ENCODE measurements around the gene MNAT1. TPM values are rescaled to one million over a fixed set of nuclear protein-coding genes. Genes with fewer than 3 reads are reported as not detected.

Gene MNAT1
- total RNA-seq, 4 donors from 2014 or later, result 4.2 to 30.3 (median 17.8) TPM

GRCh38 chr14:60800409-60800808 is 65.8 kb downstream of the MNAT1 start:
- intact Hi-C loops (cut with DNase I; ENCODE audit: low total_unique reads) (no loop called here), in situ Hi-C loops (cut with MboI; ENCODE audit: low pct_ligation_motif_present in 1 of 4, low pct_unique_long_range_greater_than_20kb in 1 of 4, low sequenced_read_pairs in 3 of 4) (no loop called here)
- TF ChIP-seq POLR2A (IDR thresholded peaks at IDR 0.05), result no peak
- no peaks in the 10 kb centered on the region for H3K27me3 ChIP-seq
- no peak overlapping the region for H3K27ac ChIP-seq
- DNase-seq, result no peak
- H3K4me3 ChIP-seq, result no peak overlapping the region
- no peaks in the 10 kb centered on the region for H3K4me1 ChIP-seq
- no peaks in the 10 kb centered on the region for H3K36me3 ChIP-seq
- H3K9me3 ChIP-seq, result no peaks in the 10 kb centered on the region
- 92 to 100% methylated on average over 2 of the region's 2 CpGs for WGBS, 2 donors (ENCODE audit: low coverage in 1 of 2)

- TF ChIP-seq CTCF (IDR thresholded peaks at IDR 0.05), result no peak
- no peak for TF ChIP-seq POLR2AphosphoS5 (IDR thresholded peaks at IDR 0.05)
- TF ChIP-seq EP300 (IDR thresholded peaks at IDR 0.05; ENCODE audit: low read depth), result no peak
- no peak for TF ChIP-seq POLR2A (IDR thresholded peaks at IDR 0.05)
- Histone ChIP-seq H3K27me3 (no peaks in the 10 kb centered on the region), H3K4me1 (no peaks in the 10 kb centered on the region), H3K27ac (no peak overlapping the region), H3K36me3 (no peaks in the 10 kb centered on the region), H3K9me3 (no peaks in the 10 kb centered on the region), H3K4me3 (no peak overlapping the region)
- in situ Hi-C loops (cut with MboI; ENCODE audit: low pct_ligation_motif_present in 1 of 4, low pct_unique_long_range_greater_than_20kb in 1 of 4, low sequenced_read_pairs in 3 of 4) (no loop called here), intact Hi-C loops (cut with DNase I; ENCODE audit: low total_unique reads) (no loop called here)
- no peak for DNase-seq
- 73 to 78% methylated on average over 1 of the region's 1 CpG for WGBS, 2 donors (ENCODE audit: low coverage in 1 of 2)
Measured at GRCh38 chr14:60803871-60804270, 69.3 kb downstream of the MNAT1 start.

- H3K36me3 ChIP-seq, result no peaks in the 10 kb centered on the region
- H3K27me3 ChIP-seq, result no peaks in the 10 kb centered on the region
- no peak for DNase-seq
- no peaks in the 10 kb centered on the region for H3K9me3 ChIP-seq
- TF ChIP-seq EP300 (IDR thresholded peaks at IDR 0.05; ENCODE audit: low read depth), result no peak
- no peak for TF ChIP-seq CTCF (IDR thresholded peaks at IDR 0.05)
- no peak for TF ChIP-seq POLR2AphosphoS5 (IDR thresholded peaks at IDR 0.05)
- no peak for TF ChIP-seq POLR2A (IDR thresholded peaks at IDR 0.05)
- no peak overlapping the region for H3K27ac ChIP-seq
- H3K4me1 ChIP-seq, result no peaks in the 10 kb centered on the region
- intact Hi-C loops (cut with DNase I; ENCODE audit: low total_unique reads), result no loop called here
- in situ Hi-C loops (cut with MboI; ENCODE audit: low pct_ligation_motif_present in 1 of 4, low pct_unique_long_range_greater_than_20kb in 1 of 4, low sequenced_read_pairs in 3 of 4), result no loop called here
- WGBS, 2 donors (ENCODE audit: low coverage in 1 of 2), result 100% methylated on average over 1 of the region's 1 CpG
- H3K4me3 ChIP-seq, result no peak overlapping the region
Measured at GRCh38 chr14:60805841-60806430, 71.4 kb downstream of the MNAT1 start.

GRCh38 chr14:60807247-60807646 is 72.7 kb downstream of the MNAT1 start:
- no peaks in the 10 kb centered on the region for H3K27me3 ChIP-seq
- no peaks in the 10 kb centered on the region for H3K36me3 ChIP-seq
- 88 to 97% methylated on average over 2 of the region's 2 CpGs for WGBS, 2 donors (ENCODE audit: low coverage in 1 of 2)
- intact Hi-C loops (cut with DNase I; ENCODE audit: low total_unique reads), result no loop called here
- in situ Hi-C loops (cut with MboI; ENCODE audit: low pct_ligation_motif_present in 1 of 4, low pct_unique_long_range_greater_than_20kb in 1 of 4, low sequenced_read_pairs in 3 of 4), result no loop called here
- TF ChIP-seq CTCF (IDR thresholded peaks at IDR 0.05) (no peak), POLR2AphosphoS5 (IDR thresholded peaks at IDR 0.05) (no peak), POLR2A (IDR thresholded peaks at IDR 0.05) (no peak), EP300 (IDR thresholded peaks at IDR 0.05; ENCODE audit: low read depth) (no peak)
- no peaks in the 10 kb centered on the region for H3K9me3 ChIP-seq
- H3K27ac ChIP-seq, result no peak overlapping the region
- DNase-seq, result no peak
- no peaks in the 10 kb centered on the region for H3K4me1 ChIP-seq
- H3K4me3 ChIP-seq, result no peak overlapping the region

- Histone ChIP-seq H3K27me3 (no peaks in the 10 kb centered on the region), H3K4me3 (no peak overlapping the region), H3K9me3 (no peaks in the 10 kb centered on the region), H3K4me1 (no peaks in the 10 kb centered on the region), H3K36me3 (no peaks in the 10 kb centered on the region), H3K27ac (no peak overlapping the region)
- in situ Hi-C loops (cut with MboI; ENCODE audit: low pct_ligation_motif_present in 1 of 4, low pct_unique_long_range_greater_than_20kb in 1 of 4, low sequenced_read_pairs in 3 of 4), result no loop called here
- TF ChIP-seq CTCF (IDR thresholded peaks at IDR 0.05), result no peak
- TF ChIP-seq EP300 (IDR thresholded peaks at IDR 0.05; ENCODE audit: low read depth), result no peak
- no peak for TF ChIP-seq POLR2AphosphoS5 (IDR thresholded peaks at IDR 0.05)
- TF ChIP-seq POLR2A (IDR thresholded peaks at IDR 0.05), result no peak
- 86 to 97% methylated on average over 3 of the region's 3 CpGs for WGBS, 2 donors (ENCODE audit: low coverage in 1 of 2)
- no peak for DNase-seq
- intact Hi-C loops (cut with DNase I; ENCODE audit: low total_unique reads), result no loop called here
Measured at GRCh38 chr14:60807971-60808370, 73.4 kb downstream of the MNAT1 start.

Measured in transverse colon (tissue), 4 donors.